HepG2 (cell line): ENCODE results near the gene RRAS. TPM values are rescaled to one million over a fixed set of nuclear protein-coding genes. Genes with fewer than 3 reads are reported as not detected.

ENCODE experiments used
- E2F1 ChIP-seq: sonication (generic); formaldehyde crosslinking; IDR thresholded peaks from 2 replicates; pipeline ENCODE4 v1.5.0; 2020; ENCODE audit warnings: missing genetic modification reagents
- FOXO1 ChIP-seq: sonication (generic); formaldehyde crosslinking; IDR thresholded peaks from 2 replicates; pipeline ENCODE4 v1.4.0; 2020; ENCODE audit warnings: missing genetic modification reagents
- HMG20A ChIP-seq: IDR thresholded peaks from 2 replicates; pipeline ENCODE4 v1.6.1; 2016; ENCODE audit warnings: borderline replicate concordance
- HOXA7 ChIP-seq: sonication (generic); formaldehyde crosslinking; IDR thresholded peaks from 2 replicates; pipeline ENCODE4 v1.8.1; 2022; ENCODE audit warnings: mild to moderate bottlenecking, missing genetic modification reagents, moderate library complexity
- MEIS1 ChIP-seq: sonication (generic); formaldehyde crosslinking; IDR thresholded peaks from 2 replicates; pipeline ENCODE4 v1.9.0; 2021; ENCODE audit warnings: mild to moderate bottlenecking, missing genetic modification reagents, moderate library complexity, borderline replicate concordance
- MLXIP ChIP-seq: sonication (generic); formaldehyde crosslinking; IDR thresholded peaks from 2 replicates; pipeline ENCODE4 v1.9.0; 2021; ENCODE audit warnings: missing genetic modification reagents, borderline replicate concordance
- NFATC3 ChIP-seq: sonication (generic); formaldehyde crosslinking; IDR thresholded peaks from 2 replicates; pipeline ENCODE4 v1.5.1; 2020; ENCODE audit warnings: mild to moderate bottlenecking, missing genetic modification reagents
- PHF5A ChIP-seq: IDR thresholded peaks from one replicate; pipeline ENCODE4 v1.6.1; 2018; ENCODE audit warnings: low read depth, missing genetic modification reagents; ENCODE audit not compliant: unreplicated experiment
- RARA ChIP-seq: IDR thresholded peaks from 2 replicates; pipeline ENCODE4 v1.6.1; 2016; ENCODE audit warnings: missing genetic modification reagents, missing compliant biosample characterization
- SMAD3 ChIP-seq: sonication (generic); formaldehyde crosslinking; IDR thresholded peaks from 2 replicates; pipeline ENCODE4 v1.4.0; 2020; ENCODE audit warnings: missing genetic modification reagents
- TFAP4 ChIP-seq: sonication (generic); IDR thresholded peaks from 2 replicates; pipeline ENCODE4 v1.6.1; 2016; ENCODE audit warnings: low read depth, borderline replicate concordance
- ZBTB7B ChIP-seq: sonication (generic); formaldehyde crosslinking; IDR thresholded peaks from 2 replicates; pipeline ENCODE4 v1.4.0; 2020; ENCODE audit warnings: missing genetic modification reagents
- ZNF276 ChIP-seq: sonication (generic); formaldehyde crosslinking; IDR thresholded peaks from 2 replicates; pipeline ENCODE4 v1.4.0; 2020; ENCODE audit warnings: mild to moderate bottlenecking, low read depth, missing genetic modification reagents
- ZNF362 ChIP-seq: sonication (generic); formaldehyde crosslinking; IDR thresholded peaks from 2 replicates; pipeline ENCODE4 v1.4.0; 2020; ENCODE audit warnings: missing genetic modification reagents, mild to moderate bottlenecking, borderline replicate concordance
- ZNF569 ChIP-seq: sonication (generic); formaldehyde crosslinking; IDR thresholded peaks from 2 replicates; pipeline ENCODE4 v1.5.0; 2020; ENCODE audit warnings: mild to moderate bottlenecking, missing genetic modification reagents, moderate library complexity, borderline replicate concordance
- ZNF615 ChIP-seq: sonication (generic); formaldehyde crosslinking; IDR thresholded peaks from 2 replicates; pipeline ENCODE4 v1.5.0; 2020; ENCODE audit warnings: mild to moderate bottlenecking, missing genetic modification reagents, borderline replicate concordance
- ZNF713 ChIP-seq: sonication (generic); formaldehyde crosslinking; IDR thresholded peaks from 2 replicates; pipeline ENCODE4 v1.4.0; 2020; ENCODE audit warnings: mild to moderate bottlenecking, missing genetic modification reagents
- ZNF780A ChIP-seq: sonication (generic); formaldehyde crosslinking; IDR thresholded peaks from 2 replicates; pipeline ENCODE4 v1.8.0; 2022; ENCODE audit warnings: mild to moderate bottlenecking, missing genetic modification reagents, moderate library complexity
- ZNF788 ChIP-seq: sonication (generic); formaldehyde crosslinking; IDR thresholded peaks from 2 replicates; pipeline ENCODE4 v1.5.0; 2020; ENCODE audit warnings: mild to moderate bottlenecking, missing genetic modification reagents, borderline replicate concordance
- ZSCAN12 ChIP-seq: sonication (generic); formaldehyde crosslinking; IDR thresholded peaks from 2 replicates; pipeline ENCODE4 v1.9.0; 2021; ENCODE audit warnings: mild to moderate bottlenecking, missing genetic modification reagents
- ZSCAN25 ChIP-seq: sonication (generic); formaldehyde crosslinking; IDR thresholded peaks from 2 replicates; pipeline ENCODE4 v1.8.0; 2022; ENCODE audit warnings: mild to moderate bottlenecking, missing genetic modification reagents
- polyA plus RNA-seq, 8 experiments: library from polyadenylated mRNA; depleted of rRNA in 3 of 8; stranded (reverse) in 7 of 8; unstranded in 1 of 8; fragments of >200 nt; fragmentation: Illumina TruSeq in 4 of 8; extraction: Trizol in 4 of 8; gene quantifications; 2 replicates each; pipeline versions ENCODE4 v1.2.1 to v1.2.3, GENCODE V29; 2011 to 2016; ENCODE audit warnings: low read depth in 4 of 8, missing spikeins in 1 of 8, mixed read lengths in 1 of 8; ENCODE audit not compliant: insufficient read depth in 1 of 8
- total RNA-seq, 5 experiments: library from RNA; depleted of rRNA; stranded (reverse); fragments of >200 nt; fragmentation: Illumina TruSeq; extraction: Trizol; gene quantifications; 2 replicates each; pipeline ENCODE4 v1.2.3, GENCODE V29; 2016; ENCODE audit warnings: low read depth in 1 of 5

The RRAS gene
- total and polyA plus RNA-seq, 2 of the 13 experiments (the other 11 are each of a cell fraction or from before 2014, with no cell fraction given): 1.5 to 12.0 TPM

GRCh38 chr19:49590071-49590970, 49.6 kb downstream of the RRAS start (continued):
- TF ChIP-seq MLXIP: no peak
- no peak for TF ChIP-seq HMG20A (CRISPR knock-in tag)
- TF ChIP-seq ZNF362 (CRISPR knock-in tag): no peak; the same call in 1 of the 2 replicates
- TF ChIP-seq HOXA7 (CRISPR knock-in tag): no peak
- no peak for TF ChIP-seq ZNF615 (CRISPR knock-in tag)
- TF ChIP-seq PHF5A (CRISPR knock-in tag): no peak
- no peak for TF ChIP-seq SMAD3 (CRISPR knock-in tag)
- TF ChIP-seq TFAP4: no peak
- TF ChIP-seq ZNF569 (CRISPR knock-in tag): 0 out of 2 replicates have a peak, but pooled peaks have one; percentile 44
- peak; percentile 54 for TF ChIP-seq ZBTB7B (CRISPR knock-in tag)
- no peak for TF ChIP-seq ZNF780A
- TF ChIP-seq ZSCAN25 (CRISPR knock-in tag): no peak
- no peak; the same call in 1 of the 2 replicates for TF ChIP-seq ZNF788 (CRISPR knock-in tag)
- 0 out of 2 replicates have a peak, but pooled peaks have one; percentile 20 for TF ChIP-seq E2F1
- TF ChIP-seq NFATC3: 0 out of 2 replicates have a peak, but pooled peaks have one; percentile 38
- no peak for TF ChIP-seq ZNF276 (CRISPR knock-in tag)
- TF ChIP-seq RARA (CRISPR knock-in tag): 0 out of 2 replicates have a peak, but pooled peaks have one; percentile 22
- no peak for TF ChIP-seq ZNF713 (CRISPR knock-in tag)
- 0 out of 2 replicates have a peak, but pooled peaks have one; percentile 28 for TF ChIP-seq ZSCAN12
- TF ChIP-seq MEIS1 (CRISPR knock-in tag): no peak
- TF ChIP-seq FOXO1 (CRISPR knock-in tag): peak; percentile 40; the same call in 1 of the 2 replicates
